HG03066 (cell line): ENCODE data around the gene TAS2R5.
"Not testable (repeated sequence)": the region's sequence is repeated elsewhere in the genome, so short reads cannot be mapped to it uniquely, and the experiment has no call there.

Experiments used
- ATAC-seq: cut with Tn5 transposase; IDR thresholded peaks from one replicate; pipeline ENCODE4 v1.9.1; 2021; ENCODE audit warnings: low read depth; ENCODE audit not compliant: unreplicated experiment

Gene TAS2R5

GRCh38 chr7:141789917-141790316 is at the start of gene TAS2R5:
TSS of gene TAS2R5 (plus strand) at chr7:141790217. CDS start at chr7:141790362, 145 bp downstream.
- no peak for ATAC-seq

- no peak for ATAC-seq
Measured at GRCh38 chr7:141742229-141742628, 47.8 kb upstream of the TAS2R5 start.

GRCh38 chr7:141744131-141744530 is 45.9 kb upstream of the TAS2R5 start:
- ATAC-seq = no peak

DNA sequence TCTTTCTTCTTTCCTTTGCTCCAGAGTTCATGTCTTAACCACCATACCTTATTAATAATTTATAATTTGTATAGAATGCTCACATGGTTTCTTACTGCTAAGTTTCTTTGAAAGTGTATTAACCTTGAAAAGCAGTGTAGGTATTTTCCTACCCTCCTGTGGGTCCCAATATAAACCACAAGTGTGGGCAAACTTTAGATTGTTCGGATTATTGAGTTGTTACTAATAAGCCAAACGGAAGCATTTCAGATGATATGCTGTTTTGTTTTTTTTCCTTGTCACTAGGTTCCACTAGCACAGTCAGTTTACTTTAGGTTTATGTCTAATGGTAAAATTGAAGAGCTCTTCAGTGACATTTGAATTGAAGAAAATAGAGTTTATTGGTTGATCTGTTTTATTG is 41.6 kb upstream of the TAS2R5 start:
- ATAC-seq = no peak

DNA sequence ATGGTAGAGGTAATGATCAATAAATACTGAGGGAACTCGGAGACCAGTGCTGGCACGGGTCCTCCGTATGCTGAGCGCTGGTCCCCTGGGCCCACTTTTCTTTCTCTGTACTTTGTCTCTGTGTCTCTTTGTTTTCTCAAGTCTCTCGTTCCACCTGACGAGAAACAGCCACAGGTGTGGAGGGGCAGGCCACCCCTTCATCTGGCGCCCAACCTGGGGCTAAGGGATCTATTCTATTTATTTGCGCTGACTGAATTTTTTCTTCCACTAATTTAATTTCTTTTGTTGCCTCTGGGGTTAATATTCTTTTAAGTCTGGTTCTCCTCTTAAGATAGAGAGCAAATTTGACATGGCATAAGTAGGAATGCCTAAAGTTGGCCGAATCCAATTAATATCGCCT is 38.1 kb upstream of the TAS2R5 start:
- ATAC-seq = not testable (repeated sequence)

- no peak for ATAC-seq
Measured at GRCh38 chr7:141752634-141753033, 37.4 kb upstream of the TAS2R5 start.

DNA sequence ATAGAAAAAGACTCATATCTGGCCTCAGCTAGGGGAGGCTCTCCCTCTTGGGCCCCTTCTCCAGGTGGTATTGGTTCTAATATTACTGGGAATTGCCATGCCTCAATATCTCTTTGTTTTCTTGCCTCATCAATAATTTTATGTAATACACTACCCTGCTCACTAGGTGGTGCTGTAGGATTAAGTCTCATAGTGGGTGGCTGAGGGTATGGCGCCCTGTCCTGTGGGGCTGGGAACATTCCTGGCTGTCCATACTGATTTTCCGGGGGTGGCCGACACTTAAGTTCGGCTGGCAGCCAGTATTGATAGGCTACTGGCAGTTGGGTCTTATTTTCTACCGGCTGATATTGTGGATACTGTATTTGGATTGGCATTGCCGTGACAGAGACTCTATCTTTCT is 35.1 kb upstream of the TAS2R5 start:
- no peak for ATAC-seq

GRCh38 chr7:141763797-141764196 is 26.2 kb upstream of the TAS2R5 start, which contains the start of gene TAS2R3:
TSS of gene TAS2R3 (plus strand) at chr7:141764097. CDS start at chr7:141764159, 62 bp downstream.
- ATAC-seq = no peak

DNA sequence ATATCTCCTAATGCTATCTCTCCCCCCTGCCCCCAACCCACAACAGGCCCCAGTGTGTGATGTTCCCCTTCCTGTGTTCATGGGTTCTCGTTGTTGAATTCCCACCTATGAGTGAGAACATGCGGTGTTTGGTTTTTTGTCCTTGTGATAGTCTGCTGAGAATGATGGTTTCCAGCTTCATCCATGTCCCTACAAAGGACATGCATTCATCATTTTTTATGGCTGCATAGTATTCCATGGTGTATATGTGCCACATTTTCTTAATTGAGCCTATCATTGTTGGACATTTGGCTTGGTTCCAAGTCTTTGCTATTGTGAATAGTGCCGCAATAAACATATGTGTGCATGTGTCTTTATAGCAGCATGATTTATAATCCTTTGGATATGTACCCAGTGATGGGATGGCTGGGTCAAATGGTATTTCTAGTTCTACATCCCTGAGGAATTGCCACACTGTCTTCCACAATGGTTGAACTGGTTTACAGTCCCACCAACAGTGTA is 19.9 kb upstream of the TAS2R5 start:
- not testable (repeated sequence) for ATAC-seq

DNA sequence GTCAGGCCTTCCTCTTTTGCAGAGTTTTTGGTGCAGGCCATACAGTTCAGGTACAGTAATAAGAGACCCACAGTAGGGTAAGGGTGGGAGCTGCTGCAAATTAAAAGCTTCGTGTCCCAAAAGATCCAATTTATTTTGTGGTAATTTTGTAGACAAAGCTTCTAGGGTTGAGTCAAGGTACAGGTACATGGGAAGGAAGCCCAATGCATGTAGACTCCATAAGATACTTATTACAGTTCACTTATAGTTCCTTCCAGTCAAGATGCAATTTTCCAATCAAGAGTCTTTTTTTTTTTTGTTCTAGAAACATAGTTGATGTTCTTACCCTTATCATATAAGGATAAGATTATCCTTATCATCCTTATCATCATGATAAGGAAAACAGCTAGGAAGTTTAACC is 13.6 kb upstream of the TAS2R5 start, which contains the start of gene TAS2R4:
TAS2R4 (plus strand) TSS at position 301 of the 400 bp plus-strand sequence. CDS start 1,815 bp downstream, outside the sequence.
- no peak for ATAC-seq

DNA sequence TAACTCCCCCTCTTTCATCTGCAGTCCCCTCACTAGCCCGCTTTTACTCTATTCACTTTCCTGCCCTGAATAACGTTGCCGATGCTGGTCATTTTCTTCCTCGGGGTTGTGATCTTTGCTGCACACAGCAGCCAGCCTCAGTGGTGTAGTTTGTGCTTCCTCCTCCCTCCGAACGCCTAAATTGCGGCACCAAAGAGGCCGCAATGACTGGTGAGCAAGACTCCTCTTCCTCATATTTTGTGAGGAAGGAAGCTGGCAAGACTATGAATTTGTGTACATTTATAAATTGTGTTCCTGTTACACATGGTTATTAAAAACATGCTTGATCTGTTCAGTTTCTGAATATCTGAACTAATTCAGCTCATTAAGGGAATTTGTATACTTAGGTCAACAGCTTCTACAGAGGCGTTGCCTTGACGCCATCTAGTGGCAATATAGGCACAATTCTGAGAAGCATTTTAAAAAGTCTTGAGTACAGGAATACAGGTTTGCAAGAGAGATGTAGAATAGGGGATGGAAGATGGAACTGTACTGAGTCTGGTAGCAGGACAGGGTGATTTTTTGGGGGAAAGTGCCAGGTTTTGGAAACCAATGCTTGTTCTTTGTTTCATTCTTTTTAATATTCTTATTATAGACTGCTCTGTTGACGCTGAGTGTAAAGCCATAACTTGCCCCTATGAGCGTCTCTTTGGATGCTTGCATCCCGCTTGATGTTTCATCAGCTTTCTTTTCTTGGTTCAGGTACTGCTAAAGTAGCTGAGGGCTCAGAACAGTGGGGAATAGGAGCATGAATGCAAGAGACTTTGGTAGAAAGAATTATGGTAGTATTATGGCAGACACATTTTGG is 4.1 kb upstream of the TAS2R5 start:
- no peak for ATAC-seq

DNA sequence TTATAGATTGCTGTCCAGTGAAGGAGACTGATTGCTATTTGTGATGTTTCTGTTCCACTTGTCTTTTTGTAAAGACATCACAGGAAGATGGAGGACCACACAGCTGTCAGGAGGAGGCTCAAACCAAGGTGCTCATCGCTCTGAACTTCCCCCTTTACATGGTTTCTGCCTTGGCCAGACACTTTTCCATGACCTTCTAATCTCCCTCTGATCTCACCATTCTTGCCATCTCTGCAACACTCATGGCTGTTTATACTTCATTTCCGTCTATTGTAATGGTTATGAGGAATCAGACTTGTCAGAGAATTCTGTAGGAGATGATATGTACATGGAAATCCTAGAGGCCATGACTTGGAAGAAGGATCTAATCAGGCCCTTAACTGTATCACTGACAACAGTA is 1.7 kb upstream of the TAS2R5 start:
- no peak for ATAC-seq

- ATAC-seq = no peak
Measured at GRCh38 chr7:141792526-141792925, 2.5 kb downstream of the TAS2R5 start.

- no peak for ATAC-seq
Measured at GRCh38 chr7:141820067-141820466, 30.1 kb downstream of the TAS2R5 start.

GRCh38 chr7:141822432-141822831 is 32.4 kb downstream of the TAS2R5 start:
- ATAC-seq = not testable (repeated sequence)

GRCh38 chr7:141837683-141838082 is 47.7 kb downstream of the TAS2R5 start:
- ATAC-seq = no peak

DNA sequence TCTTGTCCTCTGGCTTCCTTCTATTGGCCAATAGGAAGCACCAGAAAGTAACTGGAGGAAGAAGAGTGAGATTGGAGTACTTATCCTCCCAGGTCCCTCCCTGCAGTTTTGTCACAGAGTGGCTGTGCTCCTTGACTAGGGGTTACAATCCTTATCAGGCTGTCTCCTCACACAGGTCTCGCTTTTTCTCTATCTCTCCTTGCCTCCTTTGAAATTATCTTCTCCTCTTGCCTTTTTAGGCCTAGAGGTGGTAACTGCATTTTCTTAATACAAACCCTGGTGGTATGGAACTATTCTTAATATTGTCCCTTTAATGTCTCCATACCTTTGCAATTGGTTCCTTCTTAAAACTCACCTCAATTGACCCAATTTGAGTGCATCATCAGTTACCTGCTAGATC is 48.6 kb downstream of the TAS2R5 start:
- no peak for ATAC-seq

GRCh38 chr7:141839256-141839655 is 49.2 kb downstream of the TAS2R5 start:
- ATAC-seq = no peak

- ATAC-seq = no peak
Measured at GRCh38 chr7:141840708-141841107, 50.7 kb downstream of the TAS2R5 start.
